GM18502 (cell line): ENCODE measurements around the gene TJP3.

Source experiments
- ATAC-seq: cut with Tn5 transposase; IDR thresholded peaks from one replicate; pipeline ENCODE4 v1.9.1; 2021; ENCODE audit warnings: mild to moderate bottlenecking; ENCODE audit not compliant: unreplicated experiment, poor library complexity

The TJP3 gene

DNA sequence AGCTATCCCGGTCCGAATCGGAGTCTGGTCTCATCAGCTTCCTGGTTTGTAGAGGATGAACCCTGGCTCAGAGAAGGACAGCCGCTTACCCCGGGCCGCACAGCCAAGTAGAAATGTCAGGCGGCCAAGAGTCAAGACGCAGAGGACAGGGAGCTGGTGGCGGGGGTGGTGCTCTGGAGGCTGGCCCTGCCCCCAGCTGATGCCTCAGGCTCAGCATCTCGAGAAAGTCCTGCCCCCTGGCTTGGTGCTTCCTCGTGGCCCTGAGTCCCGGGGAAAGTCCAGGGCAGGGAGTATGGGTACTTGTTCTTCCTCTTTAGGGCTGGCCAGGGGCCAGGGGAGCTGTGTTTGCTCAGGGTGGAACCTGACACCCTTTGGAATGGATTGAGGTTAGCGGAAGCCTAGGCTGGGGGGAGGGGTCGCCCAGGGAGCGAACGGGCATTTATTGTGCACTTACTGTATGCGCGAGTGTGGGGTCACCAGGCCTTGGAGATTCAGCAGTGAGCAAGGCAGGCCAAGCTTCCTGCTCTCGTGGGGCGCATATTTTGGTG, 2.2 kb downstream of the TJP3 start:
- ATAC-seq: no peak

DNA sequence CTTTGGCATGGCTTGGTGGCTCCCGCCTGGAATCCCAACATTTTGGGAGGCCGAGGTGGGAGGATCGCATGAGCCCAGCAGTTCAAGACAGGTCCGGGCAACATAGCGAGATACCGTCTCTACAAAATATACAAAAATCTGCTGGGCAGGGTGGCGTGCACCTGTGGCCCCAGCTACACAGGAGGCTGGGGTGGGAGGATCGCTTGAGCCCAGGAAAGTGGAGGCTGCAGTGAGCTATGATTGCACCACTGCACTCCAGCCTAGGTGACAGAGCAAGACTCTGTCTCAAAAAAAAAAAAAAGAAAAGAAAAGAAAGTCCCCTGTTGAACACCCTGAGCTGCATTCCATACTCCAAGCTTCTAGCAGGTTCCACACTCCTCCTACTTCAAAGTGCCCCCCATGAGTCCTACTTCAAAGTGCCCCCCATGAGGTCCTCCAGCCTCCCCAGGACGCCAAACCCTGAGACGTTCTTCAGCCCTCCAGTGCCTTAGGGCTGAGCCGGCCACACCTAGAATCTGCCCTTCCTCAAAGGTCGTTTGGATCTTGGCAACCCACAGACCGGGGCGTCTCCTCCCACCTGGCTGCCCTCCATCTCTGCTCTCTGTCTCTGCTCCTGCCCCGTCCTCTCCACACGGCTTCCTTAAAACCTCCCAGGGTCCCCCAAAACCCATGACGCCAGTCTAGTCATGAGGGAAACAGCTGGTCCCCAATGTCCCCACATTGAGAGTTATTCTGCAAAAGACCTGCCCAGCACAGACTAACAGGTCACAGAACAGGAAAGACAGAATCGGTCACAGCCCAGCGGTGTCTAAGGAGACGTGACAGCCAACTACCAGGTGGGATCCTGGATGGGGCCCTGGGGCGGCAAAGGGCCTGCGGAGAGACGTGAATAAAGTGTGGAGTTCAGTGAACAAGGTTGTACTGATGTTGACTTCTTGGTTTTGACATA, 4.8 kb downstream of the TJP3 start:
- ATAC-seq: no peak

DNA sequence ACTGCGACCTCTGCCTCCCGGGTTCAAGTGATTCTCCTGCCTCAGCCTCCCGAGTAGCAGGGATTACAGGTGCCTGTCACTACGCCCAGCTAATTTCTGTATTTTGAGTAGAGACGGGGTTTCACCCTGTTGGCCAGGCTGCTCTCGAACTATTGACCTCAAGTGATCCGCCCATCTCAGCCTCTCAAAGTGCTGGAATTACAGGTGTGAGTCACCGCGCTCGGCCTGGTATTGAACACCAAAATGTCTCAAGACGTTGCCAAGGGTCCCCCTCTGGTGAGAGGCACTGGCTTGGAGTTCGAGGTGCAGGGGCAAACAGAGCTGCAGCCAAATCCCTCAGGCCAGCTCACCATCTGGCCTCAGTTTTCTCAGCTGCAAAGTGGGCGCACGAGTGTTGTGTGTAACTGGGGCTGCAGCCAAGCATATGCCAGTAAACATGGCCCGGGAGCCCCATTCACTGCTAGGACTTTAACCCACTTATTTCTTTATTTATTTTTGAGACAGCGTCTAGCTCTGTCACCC, 8.0 kb downstream of the TJP3 start:
- ATAC-seq: no peak

DNA sequence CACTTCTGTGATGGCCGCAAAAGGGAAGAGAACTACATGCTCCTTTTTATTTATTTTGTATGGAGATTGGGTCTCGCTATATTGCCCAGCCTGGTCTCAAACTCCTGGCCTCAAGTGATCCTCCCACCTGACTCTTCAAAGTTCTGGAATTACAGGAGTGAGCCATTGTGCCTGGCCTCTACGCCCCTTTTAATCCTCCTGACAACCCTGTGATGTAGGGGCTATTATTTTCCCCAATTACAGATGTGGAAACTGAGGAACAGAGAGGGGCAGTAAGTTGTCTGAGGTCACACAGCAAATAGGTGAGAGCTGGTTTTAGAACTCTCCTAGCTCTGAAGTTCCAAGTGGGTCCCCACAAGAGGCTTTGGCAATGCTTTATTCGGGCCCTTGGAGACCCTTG, 11.7 kb downstream of the TJP3 start:
- ATAC-seq: no peak

DNA sequence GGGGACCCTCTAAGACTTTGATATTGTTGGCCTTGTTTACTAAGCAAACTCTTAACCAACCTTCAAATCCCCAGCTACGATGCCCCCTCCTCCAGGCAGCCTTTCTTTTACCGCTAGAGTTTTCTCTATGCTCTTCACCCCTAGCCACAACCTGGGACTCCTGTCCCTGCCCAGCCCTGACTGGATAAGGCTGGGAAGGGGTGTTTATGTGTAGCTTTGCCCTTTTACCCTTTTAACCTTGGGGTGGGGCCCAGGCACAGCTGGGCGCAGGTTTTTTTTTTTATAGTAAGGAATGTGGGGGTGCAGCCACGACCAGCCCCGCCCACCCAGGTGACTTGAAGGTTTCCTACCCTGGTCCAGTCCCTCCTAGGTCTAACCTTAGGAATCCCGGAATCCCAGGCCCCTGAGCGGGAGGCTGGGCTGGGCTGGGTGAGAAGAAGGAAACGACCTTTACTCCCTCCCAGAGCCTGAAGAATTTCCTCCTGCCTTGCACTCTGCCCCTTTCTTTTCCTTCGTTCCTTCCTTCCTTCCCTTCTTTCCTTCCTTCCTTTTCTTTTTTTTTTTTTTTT, 12.2 kb downstream of the TJP3 start:
- ATAC-seq: no peak

DNA sequence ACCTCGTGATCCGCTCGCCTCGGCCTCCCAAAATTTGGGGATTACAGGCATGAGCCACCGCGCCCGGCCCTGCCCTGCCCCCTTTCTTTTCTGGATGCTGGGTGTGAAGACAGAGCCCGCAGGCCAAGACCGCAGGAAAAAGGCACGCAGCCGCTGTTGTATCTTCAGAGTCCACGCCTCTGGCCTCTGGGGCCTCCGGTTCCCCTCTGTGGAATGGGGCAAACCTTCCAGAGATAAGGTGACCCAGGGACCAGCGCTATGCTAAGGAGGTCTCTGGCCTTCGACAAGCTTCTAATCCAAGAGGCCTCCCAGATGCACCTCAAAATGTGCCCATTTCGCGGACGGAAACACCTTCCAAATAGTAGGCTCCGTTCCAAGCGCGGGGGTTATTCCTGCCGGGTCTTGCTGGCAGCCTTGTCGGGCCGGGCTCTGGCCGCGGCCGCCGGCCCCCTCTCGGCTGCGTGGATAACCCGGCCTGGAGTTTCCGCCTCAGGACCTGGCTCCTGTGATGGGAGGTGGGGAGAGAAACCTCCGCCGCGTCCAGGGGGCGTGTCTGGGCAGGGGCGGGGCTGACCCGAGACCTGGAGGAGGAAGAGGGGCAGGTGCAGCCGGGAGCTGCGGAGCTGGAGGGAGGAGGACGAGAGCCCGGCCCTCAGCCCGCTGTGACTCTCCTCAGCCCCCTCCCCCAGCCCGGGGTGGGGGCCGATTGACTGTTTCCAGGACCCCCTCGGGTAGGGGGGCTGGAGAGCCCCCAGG, 13.1 kb downstream of the TJP3 start:
- no peak for ATAC-seq

DNA sequence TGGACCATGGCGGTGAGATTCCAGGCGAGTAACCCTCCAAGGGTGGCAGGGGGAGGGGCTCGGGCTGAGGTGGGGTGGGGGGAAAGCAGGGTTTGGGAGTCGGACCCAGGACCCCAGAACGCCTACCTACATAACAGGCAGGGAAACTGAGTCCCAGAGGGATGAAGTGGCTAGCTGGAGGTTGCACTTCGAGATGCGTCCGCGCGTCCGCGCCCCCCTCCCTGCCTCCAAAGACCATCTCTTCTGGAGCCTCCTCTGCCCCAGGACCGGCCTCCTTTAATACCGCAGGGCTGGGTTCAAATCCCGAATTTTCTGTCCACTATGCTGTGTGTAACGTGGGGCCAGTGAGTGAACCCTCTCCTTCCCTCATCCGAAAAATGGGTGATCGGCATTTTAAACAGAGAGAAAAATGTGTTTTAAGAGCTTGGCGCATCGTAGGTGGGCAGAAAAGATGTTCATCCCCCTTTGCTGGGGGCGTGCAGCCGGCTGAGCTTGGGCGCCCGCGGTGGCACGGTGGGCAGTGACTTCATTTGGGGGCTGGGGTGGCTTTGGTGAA, 13.8 kb downstream of the TJP3 start:
- no peak for ATAC-seq

DNA sequence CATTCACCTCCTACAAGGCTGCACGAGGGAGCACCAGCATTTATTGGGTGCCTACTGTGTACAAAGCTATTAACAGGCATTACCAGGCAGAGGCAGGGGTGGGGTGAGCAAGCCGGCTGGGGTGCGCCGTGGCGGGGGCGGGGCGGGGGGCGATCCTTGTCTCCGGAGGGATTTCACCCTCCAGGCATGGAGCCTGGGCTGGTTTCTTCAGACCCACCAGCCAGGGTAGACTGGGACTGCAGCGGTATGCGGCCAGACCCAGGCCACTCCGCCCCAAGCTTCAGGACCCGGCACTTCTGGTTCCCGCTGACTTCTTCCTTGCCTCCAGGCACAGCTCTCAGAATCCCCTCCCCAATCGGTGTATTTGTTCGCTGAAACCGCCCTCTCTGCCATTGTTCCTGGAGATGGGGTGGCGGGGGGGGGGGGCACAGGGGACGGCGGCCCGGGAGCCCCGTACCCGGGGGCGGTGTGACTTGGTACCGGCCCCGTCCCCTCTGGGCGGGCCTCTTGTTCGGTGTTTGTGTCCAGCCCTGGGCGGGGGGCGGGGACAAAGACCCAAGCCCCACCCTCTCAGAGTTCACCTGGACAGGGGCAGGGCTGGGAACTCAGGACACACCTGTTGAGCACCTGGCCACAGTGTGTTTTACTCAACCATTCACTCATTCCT, 14.4 kb downstream of the TJP3 start:
- ATAC-seq: no peak

DNA sequence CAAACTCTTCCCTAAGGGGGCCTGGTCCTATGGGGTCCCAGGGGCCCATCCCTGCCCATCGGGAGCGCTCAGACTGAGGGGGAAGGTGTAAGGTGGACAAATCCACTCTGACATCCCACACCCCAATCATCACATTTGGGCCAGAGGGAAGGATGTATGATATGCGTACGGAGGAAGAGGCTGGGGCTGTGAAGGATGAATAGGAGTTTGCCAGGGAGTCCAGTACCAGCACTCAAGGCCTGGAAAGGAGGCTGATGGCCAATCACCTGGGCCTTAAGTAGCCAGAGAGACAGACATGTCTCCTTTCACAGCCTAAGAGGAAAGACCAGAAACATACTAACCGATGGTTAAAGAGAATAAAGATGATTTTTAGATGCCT, 14.9 kb downstream of the TJP3 start:
- ATAC-seq: no peak

DNA sequence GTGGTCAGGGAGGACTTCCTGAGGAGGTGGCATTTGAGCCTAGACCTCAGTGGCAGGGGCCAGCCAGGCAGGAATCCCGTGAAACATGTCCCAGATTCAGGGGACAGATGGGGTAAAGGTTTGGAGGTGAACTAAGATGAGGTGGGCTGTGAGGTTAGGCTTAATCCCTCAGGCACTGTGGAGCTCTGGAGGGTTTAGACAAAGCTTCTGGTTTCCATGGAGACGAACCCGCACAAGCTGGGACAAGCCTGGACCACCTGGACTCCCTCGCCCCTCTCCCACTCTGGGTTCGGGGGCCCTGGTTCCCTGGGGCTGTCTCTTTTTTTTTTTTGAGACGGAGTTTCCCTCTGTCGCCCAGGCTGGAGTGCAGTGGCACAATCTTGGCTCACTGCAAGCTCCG, 15.7 kb downstream of the TJP3 start:
- ATAC-seq: no peak

DNA sequence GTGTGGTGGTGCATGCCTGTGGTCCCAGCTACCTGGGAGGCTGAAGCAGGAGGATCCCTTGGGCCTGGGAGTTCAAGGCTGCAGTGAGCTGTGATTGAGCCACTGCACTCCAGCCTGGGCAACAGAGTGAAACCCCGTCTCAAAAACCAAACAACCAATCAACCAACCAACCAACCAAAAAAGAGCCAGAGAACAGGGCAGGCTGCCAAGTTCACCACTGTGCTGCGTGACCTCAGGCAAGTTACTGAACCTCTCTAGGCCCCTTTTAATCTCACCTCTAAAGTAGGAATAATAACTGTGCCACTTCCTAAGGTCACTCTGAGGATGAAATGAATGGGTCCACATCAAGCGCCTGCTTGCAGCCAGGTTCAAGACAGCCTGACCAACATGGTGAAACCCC, 16.9 kb downstream of the TJP3 start:
- ATAC-seq: no peak

DNA sequence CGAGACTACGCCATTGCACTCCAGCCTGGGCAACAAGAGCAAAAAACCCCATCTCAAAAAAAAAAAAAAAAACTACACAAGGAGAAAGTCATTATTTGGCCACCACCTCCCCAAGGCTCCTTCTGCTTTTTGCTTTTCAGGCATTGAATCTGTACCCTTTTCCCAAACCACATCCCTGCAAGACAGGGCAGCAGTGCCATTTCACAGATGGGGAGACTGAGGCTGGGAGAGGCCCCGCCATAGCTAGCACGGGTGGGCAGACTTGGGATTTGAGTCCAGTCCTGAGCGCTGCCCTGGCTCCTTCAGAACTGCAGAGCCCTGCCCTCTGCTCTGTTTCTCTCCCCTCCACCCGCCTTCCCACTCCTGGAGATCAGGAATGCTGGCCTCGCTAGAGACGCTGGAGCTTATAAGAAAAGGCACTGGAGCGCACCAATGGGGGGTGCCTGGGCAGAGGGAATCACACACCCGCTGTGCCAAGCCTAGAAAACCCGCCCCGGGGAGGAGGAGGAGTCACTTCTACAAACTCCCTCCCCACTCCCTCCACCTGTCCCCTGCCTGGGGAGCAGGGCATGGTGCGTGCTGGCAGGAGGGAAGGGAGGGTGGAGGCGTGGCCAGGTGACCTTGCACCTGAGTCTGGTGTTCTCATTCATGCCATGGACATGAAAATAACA, 17.6 kb downstream of the TJP3 start:
- ATAC-seq: no peak

DNA sequence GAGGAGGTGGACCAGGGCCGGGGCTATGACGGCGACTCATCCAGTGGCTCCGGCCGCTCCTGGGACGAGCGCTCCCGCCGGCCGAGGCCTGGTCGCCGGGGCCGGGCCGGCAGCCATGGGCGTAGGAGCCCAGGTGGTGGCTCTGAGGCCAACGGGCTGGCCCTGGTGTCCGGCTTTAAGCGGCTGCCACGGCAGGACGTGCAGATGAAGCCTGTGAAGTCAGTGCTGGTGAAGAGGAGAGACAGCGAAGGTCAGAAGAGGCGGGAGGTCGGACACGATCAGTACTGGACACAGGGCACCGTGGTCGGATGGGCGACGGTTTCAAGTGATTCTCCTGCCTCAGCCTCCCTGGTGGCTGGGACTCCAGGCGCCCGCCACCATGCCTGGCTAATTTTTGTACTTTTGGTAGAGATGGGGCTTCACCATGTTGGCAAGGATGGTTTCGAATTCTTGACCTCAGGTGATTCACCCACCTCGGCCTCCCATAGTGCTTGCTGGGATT, 22.3 kb downstream of the TJP3 start:
- ATAC-seq: no peak

DNA sequence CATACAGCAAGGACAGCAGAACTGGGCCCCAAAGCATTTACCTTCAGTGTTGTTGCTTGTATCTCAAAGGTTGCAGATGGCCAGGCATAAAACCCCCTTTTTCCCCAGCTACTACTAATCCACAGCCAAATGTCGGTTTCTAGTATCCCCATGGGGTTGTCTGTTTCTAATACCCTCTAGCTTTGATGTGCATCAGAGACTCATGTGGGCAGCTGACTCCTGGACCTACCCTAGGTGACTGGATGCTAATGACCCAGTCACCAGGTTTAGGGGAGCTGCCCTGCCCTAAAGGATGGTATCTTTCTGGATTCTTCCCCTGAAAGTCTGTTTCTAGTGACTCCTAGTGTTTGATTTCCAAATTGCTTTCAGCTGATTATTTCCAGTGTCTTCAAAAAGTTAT, 23.9 kb downstream of the TJP3 start:
- ATAC-seq: no peak

DNA sequence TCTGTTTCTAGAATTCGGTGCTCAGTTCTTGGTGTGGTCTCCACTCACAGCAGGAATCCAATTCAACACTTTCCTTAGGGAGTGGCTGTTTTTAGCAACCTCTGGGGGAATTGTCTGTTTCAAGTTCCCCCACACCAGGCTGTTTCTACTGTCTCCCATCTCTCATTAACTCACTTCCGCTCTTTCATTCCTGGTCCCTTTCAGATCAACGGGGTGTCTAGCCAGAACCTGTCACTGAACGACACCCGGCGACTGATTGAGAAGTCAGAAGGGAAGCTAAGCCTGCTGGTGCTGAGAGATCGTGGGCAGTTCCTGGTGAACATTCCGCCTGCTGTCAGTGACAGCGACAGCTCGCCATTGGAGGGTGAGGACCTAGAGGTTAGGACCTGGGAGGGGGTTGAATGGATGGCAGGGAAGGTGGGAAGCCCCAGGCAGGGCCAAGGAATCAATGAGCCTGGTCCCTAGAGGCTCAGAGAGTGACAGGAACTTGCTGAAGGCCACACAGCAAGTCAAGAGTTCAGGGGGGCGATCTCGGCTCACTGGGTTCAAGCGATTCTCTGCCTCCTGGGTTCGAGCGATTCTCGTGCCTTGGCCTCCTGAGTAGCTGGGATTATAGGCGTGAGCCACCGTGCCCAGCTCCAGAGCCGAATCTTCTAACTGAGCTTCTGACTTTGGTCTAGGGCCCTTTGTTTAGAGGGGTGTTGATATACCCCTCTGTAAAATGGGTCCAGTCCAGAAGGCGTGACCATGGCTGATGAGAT, 25.5 kb downstream of the TJP3 start:
- no peak for ATAC-seq

DNA sequence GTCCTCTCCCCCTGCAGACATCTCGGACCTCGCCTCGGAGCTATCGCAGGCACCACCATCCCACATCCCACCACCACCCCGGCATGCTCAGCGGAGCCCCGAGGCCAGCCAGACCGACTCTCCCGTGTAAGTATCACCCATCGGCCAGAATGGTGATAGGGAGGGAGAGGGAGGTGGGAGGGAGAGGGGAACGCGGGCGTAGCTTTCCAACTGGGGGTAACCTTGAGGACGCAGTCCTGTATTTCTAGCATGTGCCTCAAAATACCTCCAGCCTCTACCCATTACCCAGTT, 26.1 kb downstream of the TJP3 start:
- no peak for ATAC-seq

DNA sequence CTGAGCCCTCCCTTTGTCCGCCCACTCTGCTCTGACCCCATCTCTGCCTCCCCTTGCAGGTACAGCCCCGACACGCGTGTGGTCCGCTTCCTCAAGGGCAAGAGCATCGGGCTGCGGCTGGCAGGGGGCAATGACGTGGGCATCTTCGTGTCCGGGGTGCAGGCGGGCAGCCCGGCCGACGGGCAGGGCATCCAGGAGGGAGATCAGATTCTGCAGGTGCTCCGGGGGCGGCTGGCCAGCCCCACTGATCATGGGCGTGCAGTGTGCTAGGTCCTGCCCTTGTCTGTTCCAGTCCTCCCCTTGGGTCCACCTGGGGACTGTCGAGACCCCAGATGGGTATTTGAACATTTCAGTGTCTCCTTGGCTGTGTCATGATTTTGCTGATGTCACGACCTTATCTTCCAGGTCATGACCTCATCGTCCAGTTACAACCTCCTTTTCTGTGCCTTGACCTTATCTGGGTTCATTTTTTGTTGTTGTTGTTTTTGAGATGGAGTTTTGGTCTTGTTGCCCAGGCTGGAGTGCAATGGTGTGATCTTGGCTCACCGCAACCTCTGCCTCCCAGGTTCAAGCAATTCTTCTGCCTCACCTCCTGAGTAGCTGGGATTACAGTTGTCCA, 28.0 kb downstream of the TJP3 start:
- no peak for ATAC-seq

DNA sequence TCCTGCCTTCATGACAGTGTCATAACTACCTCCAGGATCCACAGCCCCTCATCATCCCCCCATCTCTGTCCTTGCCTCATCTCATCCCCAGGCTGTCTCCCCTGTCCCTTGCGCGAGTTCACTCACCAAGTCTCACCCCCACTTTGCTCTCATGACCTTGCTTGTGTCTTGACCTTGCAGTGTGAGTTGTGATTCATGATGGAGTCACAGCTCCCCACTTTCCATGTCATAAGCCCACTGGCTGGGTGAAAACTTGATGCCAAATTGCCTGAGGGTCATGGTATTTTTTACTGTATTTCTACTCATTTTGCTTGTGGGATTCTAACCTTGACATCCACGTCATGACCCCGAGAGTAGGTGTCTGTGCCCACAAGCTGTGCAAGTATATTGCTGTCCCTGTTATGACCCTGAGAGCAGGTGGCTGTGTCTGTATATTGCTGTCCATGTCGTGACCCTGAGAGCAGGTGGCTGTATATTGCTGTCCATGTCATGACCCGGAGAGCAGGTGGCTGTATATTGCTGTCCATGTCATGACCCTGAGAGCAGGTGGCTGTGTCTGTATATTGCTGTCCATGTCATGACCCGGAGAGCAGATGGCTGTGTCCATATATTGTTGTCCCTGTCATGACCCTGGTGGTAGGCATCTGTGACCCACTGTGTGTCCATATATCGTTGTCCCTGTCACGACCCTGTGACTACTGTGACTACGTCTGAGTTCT, 29.5 kb downstream of the TJP3 start:
- ATAC-seq: no peak
